ENCODE results near the gene CXCR1.

- TF ChIP-seq EZH2 (IDR thresholded peaks at IDR 0.05) (no peak), CTCF (IDR thresholded peaks at IDR 0.05) (no peak), EZH2phosphoT487 (IDR thresholded peaks at IDR 0.05) (no peak)
These were observed 41.7 kb downstream of the CXCR1 start for GRCh38 chr2:218125095-218125494.

Measured in neural progenitor cell (in vitro differentiated cells).